ENCODE results near the gene SNTB2. TPM values are rescaled to one million over a fixed set of nuclear protein-coding genes. Genes with fewer than 3 reads are reported as not detected.
A peak's percentile ranks its signal among the peaks of the same experiment; 100 is the strongest.

Gene SNTB2
- total RNA-seq, 4 donors from 2014 or later, result 58.0 to 99.5 (median 96.7) TPM

DNA sequence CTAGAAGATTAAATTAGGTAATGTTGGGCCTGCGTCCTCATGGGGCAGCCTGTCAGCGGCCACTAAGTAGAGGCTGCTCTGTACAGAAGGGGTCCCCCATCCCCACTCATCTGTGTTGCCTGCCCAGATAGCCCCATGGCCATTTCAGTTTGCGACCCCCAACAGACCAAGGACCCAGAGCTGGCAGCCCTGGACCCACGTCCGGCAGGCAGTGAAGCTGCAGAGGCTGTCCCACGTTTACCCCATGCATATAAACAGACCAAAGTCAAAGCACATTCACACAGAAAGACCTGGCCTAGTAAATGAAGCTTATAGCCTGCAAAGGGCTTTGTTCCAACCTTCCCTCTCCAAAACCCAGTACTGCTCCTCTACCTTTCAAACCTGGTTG is 138.8 kb downstream of the SNTB2 start:
- peak overlapping the region; percentile 17 to 38 (median 22) for H3K27ac ChIP-seq
- H3K27me3 ChIP-seq, result no peaks in the 10 kb centered on the region
- H3K36me3 ChIP-seq, result peaks cover 42 to 45% of the 10 kb centered on the region in 2 donors
- no peaks in the 10 kb centered on the region for H3K9me3 ChIP-seq
- DNase-seq, result no peak
- intact Hi-C loops (cut with DNase I), result no loop called here
- H3K4me1 ChIP-seq, result peaks cover 40 to 61% of the 10 kb centered on the region in 2 donors
- WGBS, 2 donors, result 71 to 80% methylated on average over 6 of the region's 6 CpGs
- TF ChIP-seq POLR2A (IDR thresholded peaks at IDR 0.05), result no peak
- no peak overlapping the region for H3K4me3 ChIP-seq (replicated peaks in 1 of 3)

DNA sequence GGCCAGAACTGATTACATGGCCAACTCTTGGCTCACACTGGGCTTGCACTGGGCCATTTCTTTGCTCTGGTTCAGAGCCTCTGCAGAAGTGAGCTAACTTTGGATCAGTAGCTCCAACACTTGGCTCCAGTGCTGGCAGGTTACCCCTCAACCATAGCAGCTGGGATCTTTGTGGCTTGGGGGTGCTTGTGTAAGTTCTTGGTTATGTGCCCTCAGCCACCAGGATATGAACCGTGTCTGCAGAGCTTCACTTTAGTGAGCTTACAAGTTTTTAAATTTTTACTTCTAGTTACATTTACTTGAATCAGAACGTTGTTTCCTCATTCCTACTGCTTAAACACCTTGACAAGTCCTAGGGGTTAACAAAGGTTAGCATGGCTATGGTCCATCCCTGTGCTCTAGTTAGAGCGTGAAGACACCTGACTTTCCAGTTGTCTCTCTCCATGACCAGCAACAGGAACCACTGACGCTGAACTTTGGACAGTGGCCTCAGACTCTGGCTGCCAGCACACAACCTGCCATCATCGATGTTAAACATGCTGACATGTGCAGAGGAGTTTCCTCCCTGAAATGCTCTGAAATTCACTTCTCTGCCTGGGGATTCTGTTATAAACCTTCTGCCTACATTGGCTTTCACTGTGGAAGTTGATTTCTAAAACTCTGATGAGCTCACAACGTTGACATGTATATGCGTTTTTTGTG is 139.4 kb downstream of the SNTB2 start:
- DNase-seq, result peak; percentile 75 to 83
- Histone ChIP-seq H3K9me3 (no peaks in the 10 kb centered on the region), H3K4me3 (replicated peaks in 1 of 3) (no peak overlapping the region), H3K36me3 (peaks cover 37 to 40% of the 10 kb centered on the region in 2 donors), H3K4me1 (peaks cover 40 to 67% of the 10 kb centered on the region in 2 donors), H3K27ac (peak overlapping the region; percentile 59 to 63 (median 59)), H3K27me3 (no peaks in the 10 kb centered on the region)
- intact Hi-C loops (cut with DNase I), result no loop called here
- WGBS, 2 donors, result 39 to 43% methylated on average over 7 of the region's 7 CpGs
- TF ChIP-seq POLR2A (IDR thresholded peaks at IDR 0.05) (no peak), CTCF (IDR thresholded peaks at IDR 0.05) (no peak)

GRCh38 chr16:69327585-69328310 is 140.8 kb downstream of the SNTB2 start:
- H3K9me3 ChIP-seq, result no peaks in the 10 kb centered on the region
- intact Hi-C loops (cut with DNase I), result no loop called here
- peaks cover 27 to 33% of the 10 kb centered on the region in 2 donors for H3K36me3 ChIP-seq
- peak in 1 of 2 donors; percentile 27 for DNase-seq
- no peaks in the 10 kb centered on the region for H3K27me3 ChIP-seq
- peak overlapping the region in 2 of 3 donors; percentile 59 to 63 for H3K27ac ChIP-seq
- no peak for TF ChIP-seq POLR2A (IDR thresholded peaks at IDR 0.05)
- TF ChIP-seq CTCF (IDR thresholded peaks at IDR 0.05), result no peak
- H3K4me3 ChIP-seq (replicated peaks in 1 of 3), result no peak overlapping the region
- 89% methylated on average over 14 of the region's 14 CpGs for WGBS, 2 donors
- peaks cover 40 to 67% of the 10 kb centered on the region in 2 donors for H3K4me1 ChIP-seq

DNA sequence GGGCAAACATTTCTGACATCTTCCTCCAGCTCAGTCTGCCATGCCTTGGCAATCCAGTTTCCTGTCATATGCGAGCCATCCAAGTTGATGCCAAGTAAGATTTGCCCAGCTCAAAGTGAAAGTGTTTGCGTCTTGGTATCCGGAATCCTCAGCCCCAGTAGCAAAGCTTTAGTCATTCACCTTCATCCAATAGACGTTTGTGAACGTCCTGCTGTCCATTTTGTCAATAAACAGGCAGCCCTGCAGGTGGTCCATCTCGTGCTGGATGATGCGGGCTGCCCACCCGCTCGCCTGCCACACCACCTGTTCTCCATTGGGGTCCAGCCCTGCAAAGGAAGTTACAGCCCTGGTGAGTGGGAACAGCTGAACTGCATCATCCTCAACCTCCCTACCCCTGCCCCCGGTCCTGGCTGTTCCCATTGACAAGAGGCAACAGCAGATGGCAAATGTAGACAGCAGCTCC is 141.9 kb downstream of the SNTB2 start:
- Histone ChIP-seq H3K27me3 (no peaks in the 10 kb centered on the region), H3K9me3 (no peaks in the 10 kb centered on the region), H3K4me1 (peaks cover 40 to 65% of the 10 kb centered on the region in 2 donors), H3K36me3 (peaks cover 19 to 33% of the 10 kb centered on the region in 2 donors), H3K4me3 (replicated peaks in 1 of 3) (no peak overlapping the region), H3K27ac (no peak overlapping the region)
- no peak for DNase-seq
- TF ChIP-seq POLR2A (IDR thresholded peaks at IDR 0.05), result no peak
- TF ChIP-seq CTCF (IDR thresholded peaks at IDR 0.05), result no peak
- intact Hi-C loops (cut with DNase I), result no loop called here
- 76 to 78% methylated on average over 10 of the region's 10 CpGs for WGBS, 2 donors

GRCh38 chr16:69329369-69330285 is 142.7 kb downstream of the SNTB2 start:
- no peaks in the 10 kb centered on the region for H3K27me3 ChIP-seq
- TF ChIP-seq POLR2A (IDR thresholded peaks at IDR 0.05) (no peak), CTCF (IDR thresholded peaks at IDR 0.05) (no peak)
- peaks cover 40 to 58% of the 10 kb centered on the region in 2 donors for H3K4me1 ChIP-seq
- no peaks in the 10 kb centered on the region for H3K9me3 ChIP-seq
- peak overlapping the region; percentile 73 to 76 (median 76) for H3K4me3 ChIP-seq (replicated peaks in 1 of 3)
- H3K27ac ChIP-seq, result peak overlapping the region in 1 of 3 donors; percentile 90
- peak; percentile 56 to 59 for DNase-seq
- peaks cover 24 to 37% of the 10 kb centered on the region in 2 donors for H3K36me3 ChIP-seq
- intact Hi-C loops (cut with DNase I), result loop anchor here (10.0 kb wide), 1 partner anchor 55 kb away; the partner anchor contains the start of gene TERF2
- WGBS, 2 donors, result 13 to 19% methylated on average over 19 to 25 of the region's 77 CpGs
